Esophagus muscularis mucosa (tissue), 4 donors: ENCODE data around the gene AUTS2. TPM values are rescaled to one million over a fixed set of nuclear protein-coding genes. Genes with fewer than 3 reads are reported as not detected.

Experiments
- DNase-seq: peaks from one replicate; pipeline ENCODE4 v3.0.0-alpha.2; 2017; ENCODE audit errors: extremely low spot score
- H3K27ac ChIP-seq, 4 donors: fragments of 200-600 bp; sonication (generic); replicated peaks in 1 of 4; 1 replicate in 3 of 4; 2 replicates in 1 of 4; pipeline ENCODE4 v1.5.1; 2016 to 2019; ENCODE audit warnings: mild to moderate bottlenecking in 1 of 4
- H3K27me3 ChIP-seq, 4 donors: fragments of 200-600 bp; sonication (generic); one replicate each; pipeline versions ENCODE4 v1.5.1 to v1.6.0; 2016 to 2019
- H3K36me3 ChIP-seq, 4 donors: fragments of 200-600 bp; sonication (generic); one replicate each; pipeline ENCODE4 v1.5.1; 2016 to 2019
- H3K4me1 ChIP-seq, 4 donors: fragments of 200-600 bp; sonication (generic); one replicate each; pipeline ENCODE4 v1.5.1; 2016 to 2019
- H3K4me3 ChIP-seq, 4 donors: fragments of 200-600 bp; sonication (generic); 1 replicate in 2 of 4; 2 replicates in 2 of 4; pipeline ENCODE4 v1.5.1; 2016 to 2019; ENCODE audit warnings: mild to moderate bottlenecking in 4 of 4, moderate library complexity in 1 of 4
- H3K9me3 ChIP-seq, 4 donors: fragments of 200-600 bp; sonication (generic); 1 replicate in 3 of 4; 2 replicates in 1 of 4; pipeline ENCODE4 v1.5.1; 2016 to 2019
- CTCF ChIP-seq, 3 experiments: fragments of 200-600 bp in 2 of 3; fragments of 450-650 bp in 1 of 3; sonication (generic) in 2 of 3; IDR thresholded peaks; one replicate each; pipeline ENCODE4 v1.5.1; 2017 to 2019; ENCODE audit warnings: antibody characterized with exemption in 3 of 3, mild to moderate bottlenecking in 2 of 3, moderate library complexity in 1 of 3
- EP300 ChIP-seq: sonication (generic); formaldehyde crosslinking; IDR thresholded peaks from one replicate; pipeline ENCODE4 v1.6.1; 2017; ENCODE audit warnings: antibody characterized with exemption
- POLR2A ChIP-seq: fragments of 450-650 bp; IDR thresholded peaks from one replicate; pipeline ENCODE4 v1.6.1; 2017; ENCODE audit warnings: antibody characterized with exemption, moderate library complexity, mild to moderate bottlenecking, low read depth
- POLR2AphosphoS5 ChIP-seq, 2 donors: sonication (generic); formaldehyde crosslinking; IDR thresholded peaks; one replicate each; pipeline ENCODE4 v1.6.1; 2017; ENCODE audit warnings: antibody characterized with exemption in 2 of 2
- WGBS: methylation state at CpG from one replicate; pipeline ENCODE4 v1.1.5; 2018; 5-methylcytosine and 5-hydroxymethylcytosine counted together
- intact Hi-C: fragments of 100-400 bp; cut with DNase I; formaldehyde crosslinking; loops from one replicate; pipeline ENCODE4 v1.15.1; 2023
- total RNA-seq, 4 donors: library from RNA; depleted of rRNA; stranded (reverse); fragments of >200 nt; gene quantifications; one replicate each; pipeline versions ENCODE4 v1.1.0 to v1.2.1, GENCODE V29; 2016

AUTS2 gene
- total RNA-seq, 4 donors from 2014 or later = 18.5 to 44.9 (median 34.2) TPM

- no peak for DNase-seq
- H3K9me3 ChIP-seq = no peaks in the 10 kb centered on the region
- H3K27me3 ChIP-seq = no peaks in the 10 kb centered on the region
- no peaks in the 10 kb centered on the region for H3K36me3 ChIP-seq
- H3K27ac ChIP-seq = no peak overlapping the region
- no peak overlapping the region for H3K4me3 ChIP-seq
- H3K4me1 ChIP-seq = peaks cover 13 to 31% (median 29%) of the 10 kb centered on the region in 4 donors
- intact Hi-C loops = no loop called here
- 88% methylated on average over 2 of the region's 2 CpGs for WGBS
- TF ChIP-seq POLR2AphosphoS5 (IDR thresholded peaks at IDR 0.05) (no peak), POLR2A (no peak)
These were observed 407.2 kb downstream of the AUTS2 start for GRCh38 chr7:70005480-70005879.

- TF ChIP-seq CTCF (IDR thresholded peaks at IDR 0.05) (no peak), POLR2A (no peak), POLR2AphosphoS5 (IDR thresholded peaks at IDR 0.05) (no peak), EP300 (no peak)
- intact Hi-C loops = no loop called here
- peak overlapping the region in 1 of 4 donors; percentile 19 for H3K27ac ChIP-seq
These were observed 407.6 kb downstream of the AUTS2 start for GRCh38 chr7:70005891-70006260.

GRCh38 chr7:70006261-70006920, 408.1 kb downstream of the AUTS2 start:
- WGBS = 15% methylated on average over 9 of the region's 9 CpGs
- no peaks in the 10 kb centered on the region for H3K9me3 ChIP-seq
- peak overlapping the region in 1 of 4 donors; percentile 19 for H3K27ac ChIP-seq
- no peaks in the 10 kb centered on the region for H3K27me3 ChIP-seq
- intact Hi-C loops = no loop called here
- TF ChIP-seq EP300 (no peak), POLR2A (no peak), CTCF (IDR thresholded peaks at IDR 0.05) (no peak), POLR2AphosphoS5 (IDR thresholded peaks at IDR 0.05) (no peak)
- DNase-seq = no peak
- H3K36me3 ChIP-seq = no peaks in the 10 kb centered on the region
- no peak overlapping the region for H3K4me3 ChIP-seq
- H3K4me1 ChIP-seq = peaks cover 9 to 22% (median 20%) of the 10 kb centered on the region in 4 donors

More at GRCh38 chr7:70005891-70006260, 407.6 kb downstream of the AUTS2 start:
- Histone ChIP-seq H3K27me3 (no peaks in the 10 kb centered on the region), H3K4me1 (peaks cover 12 to 27% (median 25%) of the 10 kb centered on the region in 4 donors), H3K9me3 (no peaks in the 10 kb centered on the region), H3K36me3 (no peaks in the 10 kb centered on the region), H3K4me3 (no peak overlapping the region)
- whole genome bisulfite sequencing = 58% methylated on average over 7 of the region's 7 CpGs
- no peak for DNase-seq

- intact Hi-C loops = no loop called here
- no peak overlapping the region for H3K4me3 ChIP-seq
- no peak overlapping the region for H3K27ac ChIP-seq
- no peak for DNase-seq
- WGBS = 91% methylated on average over 4 of the region's 4 CpGs
- H3K27me3 ChIP-seq = no peaks in the 10 kb centered on the region
- peaks cover 9 to 22% (median 20%) of the 10 kb centered on the region in 4 donors for H3K4me1 ChIP-seq
- no peak for TF ChIP-seq POLR2AphosphoS5 (IDR thresholded peaks at IDR 0.05)
- TF ChIP-seq POLR2A = no peak
- TF ChIP-seq CTCF (IDR thresholded peaks at IDR 0.05) = no peak
- no peak for TF ChIP-seq EP300
- no peaks in the 10 kb centered on the region for H3K9me3 ChIP-seq
- H3K36me3 ChIP-seq = no peaks in the 10 kb centered on the region
These were observed 410.2 kb downstream of the AUTS2 start for GRCh38 chr7:70008466-70008865.

GRCh38 chr7:70014472-70015177, 416.4 kb downstream of the AUTS2 start:
- WGBS = 70% methylated on average over 3 of the region's 3 CpGs
- Histone ChIP-seq H3K9me3 (no peaks in the 10 kb centered on the region), H3K27me3 (no peaks in the 10 kb centered on the region), H3K4me3 (no peak overlapping the region), H3K27ac (no peak overlapping the region), H3K36me3 (no peaks in the 10 kb centered on the region), H3K4me1 (peaks cover 12 to 29% (median 25%) of the 10 kb centered on the region in 4 donors)
- TF ChIP-seq EP300 (no peak), POLR2A (no peak), POLR2AphosphoS5 (IDR thresholded peaks at IDR 0.05) (no peak), CTCF (IDR thresholded peaks at IDR 0.05) (no peak)
- no peak for DNase-seq
- intact Hi-C loops = no loop called here
